WTC11 (cell line): ENCODE measurements around the gene SLC24A4. TPM values are rescaled to one million over a fixed set of nuclear protein-coding genes. Genes with fewer than 3 reads are reported as not detected.

Experiments used
- ATAC-seq: fragments of 200-7000 bp; cut with Tn5 transposase; 2 replicates; pipeline ENCODE4 v1.10.0; 2021; ENCODE audit warnings: mild to moderate bottlenecking, moderate library complexity
- CTCF ChIA-PET: fragments of 300-600 bp; sonication (Branson Sonifier 250); formaldehyde crosslinking; loops from one replicate; lab custom pipeline; 2021; ENCODE audit warnings: antibody characterized with exemption; lab: Charles Lee
- POLR2A ChIA-PET: fragments of 350-600 bp; sonication (Branson Sonifier 250); formaldehyde crosslinking; loops from one replicate; lab custom pipeline; 2021; ENCODE audit warnings: antibody characterized with exemption; lab: Charles Lee
- DNase-seq: peaks from one replicate; pipeline ENCODE4 v3.0.0; 2021; ENCODE audit warnings: low spot score
- H3K27ac Mint-ChIP-seq: 2 replicates; pipeline ENCODE4 v1.8.0; 2021; ENCODE audit warnings: mixed read lengths
- H3K27me3 Mint-ChIP-seq: 2 replicates; pipeline ENCODE4 v1.8.0; 2021; ENCODE audit warnings: low read depth, mild to moderate bottlenecking, moderate library complexity, mixed read lengths
- H3K36me3 Mint-ChIP-seq: 2 replicates; pipeline ENCODE4 v1.8.0; 2021; ENCODE audit warnings: mixed read lengths
- H3K4me1 Mint-ChIP-seq: 2 replicates; pipeline ENCODE4 v1.8.0; 2022; ENCODE audit warnings: mixed read lengths
- H3K4me3 Mint-ChIP-seq: 2 replicates; pipeline ENCODE4 v1.8.0; 2021; ENCODE audit warnings: mild to moderate bottlenecking, moderate library complexity, mixed read lengths
- H3K9me3 Mint-ChIP-seq: 2 replicates; pipeline ENCODE4 v1.8.0; 2021; ENCODE audit warnings: mixed read lengths
- ETV6 ChIP-seq: sonication (generic); formaldehyde crosslinking; IDR thresholded peaks from 2 replicates; pipeline ENCODE4 v1.8.1; 2022; ENCODE audit warnings: mild to moderate bottlenecking, missing genetic modification reagents
- FOXP1 ChIP-seq: sonication (generic); formaldehyde crosslinking; IDR thresholded peaks from 2 replicates; pipeline ENCODE4 v1.8.0; 2022; ENCODE audit warnings: missing genetic modification reagents, mild to moderate bottlenecking, moderate library complexity, borderline replicate concordance
- HMGA2 ChIP-seq: fragments of 250-450 bp; sonication (Bioruptor Pico); IDR thresholded peaks from 2 replicates; pipeline ENCODE4 v1.4.0; 2021; ENCODE audit warnings: mild to moderate bottlenecking, moderate library complexity
- IRF2 ChIP-seq: sonication (generic); formaldehyde crosslinking; IDR thresholded peaks from 2 replicates; pipeline ENCODE4 v1.8.0; 2022; ENCODE audit warnings: low read depth, missing genetic modification reagents, borderline replicate concordance
- KAT7 ChIP-seq: sonication (generic); formaldehyde crosslinking; IDR thresholded peaks from 2 replicates; pipeline ENCODE4 v1.8.1; 2023; ENCODE audit warnings: missing genetic modification reagents, mild to moderate bottlenecking, borderline replicate concordance
- NFE2L1 ChIP-seq: sonication (generic); formaldehyde crosslinking; IDR thresholded peaks from 2 replicates; pipeline ENCODE4 v1.8.1; 2023; ENCODE audit warnings: missing genetic modification reagents
- NFYB ChIP-seq: sonication (generic); formaldehyde crosslinking; conservative IDR thresholded peaks from 2 replicates; pipeline ENCODE4 v1.8.0; 2022; ENCODE audit warnings: low read depth, missing genetic modification reagents
- NR3C1 ChIP-seq: sonication (generic); formaldehyde crosslinking; conservative IDR thresholded peaks from 2 replicates; pipeline ENCODE4 v1.8.1; 2023; ENCODE audit warnings: low read depth, mild to moderate bottlenecking, missing genetic modification reagents
- SMAD4 ChIP-seq: sonication (generic); formaldehyde crosslinking; IDR thresholded peaks from 2 replicates; pipeline ENCODE4 v1.8.0; 2022; ENCODE audit warnings: mild to moderate bottlenecking, missing genetic modification reagents
- ZBTB21 ChIP-seq: sonication (generic); formaldehyde crosslinking; IDR thresholded peaks from 2 replicates; pipeline ENCODE4 v1.8.1; 2023; ENCODE audit warnings: mild to moderate bottlenecking, missing genetic modification reagents, borderline replicate concordance
- total RNA-seq: library from RNA; stranded (reverse); gene quantifications from 3 replicates; pipeline ENCODE4 v1.2.3, GENCODE V29; 2021
- TF ChIP-seq, protein P1 (sequence below): fragments of 250-450 bp; sonication (Bioruptor Pico); IDR thresholded peaks from 2 replicates; pipeline ENCODE4 v1.9.0; 2021; ENCODE audit warnings: mild to moderate bottlenecking, borderline replicate concordance
- TF ChIP-seq, protein P2 (sequence below): sonication (generic); formaldehyde crosslinking; IDR thresholded peaks from 2 replicates; pipeline ENCODE4 v1.8.1; 2023; ENCODE audit warnings: mild to moderate bottlenecking, missing genetic modification reagents, borderline replicate concordance
- TF ChIP-seq, protein P3 (sequence below): sonication (generic); formaldehyde crosslinking; IDR thresholded peaks from 2 replicates; pipeline ENCODE4 v1.8.1; 2023; ENCODE audit warnings: mild to moderate bottlenecking, missing genetic modification reagents
- TF ChIP-seq, protein P4 (sequence below): fragments of 250-450 bp; sonication (Bioruptor Pico); conservative IDR thresholded peaks from 2 replicates; pipeline ENCODE4 v1.9.0; 2021; ENCODE audit warnings: mild to moderate bottlenecking
- TF ChIP-seq, protein P5 (sequence below): sonication (generic); formaldehyde crosslinking; IDR thresholded peaks from 2 replicates; pipeline ENCODE4 v1.8.1; 2022; ENCODE audit warnings: mild to moderate bottlenecking, missing genetic modification reagents, moderate library complexity, borderline replicate concordance
- TF ChIP-seq, protein P6 (sequence below): sonication (generic); formaldehyde crosslinking; IDR thresholded peaks from 2 replicates; pipeline ENCODE4 v1.8.1; 2022; ENCODE audit warnings: missing genetic modification reagents, borderline replicate concordance

Gene SLC24A4
- total RNA-seq, 1 experiment from 2014 or later, result 0.90 TPM

DNA sequence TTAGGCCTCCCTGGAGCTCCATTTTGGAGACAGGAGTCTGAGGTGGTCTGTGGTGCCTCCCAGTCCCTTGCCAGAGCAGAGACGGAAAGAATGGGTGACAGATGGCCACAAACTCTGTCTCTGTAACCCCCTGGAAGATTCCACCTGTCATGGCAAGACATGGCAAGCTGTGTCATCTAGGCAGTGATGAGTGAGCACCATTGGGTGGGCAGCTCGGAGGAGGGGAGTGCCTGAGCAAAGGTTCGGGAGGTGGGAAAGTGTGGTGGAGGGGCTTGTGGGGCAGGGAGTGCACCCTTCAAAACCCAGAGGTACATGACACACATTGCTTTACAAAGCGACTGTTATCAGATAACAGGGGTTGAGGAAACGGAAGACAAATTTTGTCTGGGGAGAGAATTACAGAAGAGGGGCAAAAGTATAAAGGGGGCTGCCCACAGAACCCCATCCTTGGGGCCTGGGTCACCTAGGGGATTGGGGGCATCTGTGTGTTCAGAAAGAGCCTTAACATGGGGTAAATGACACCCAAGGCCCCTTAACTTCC is 194.1 kb downstream of the SLC24A4 start (continued):
- TF ChIP-seq, protein P1, sequence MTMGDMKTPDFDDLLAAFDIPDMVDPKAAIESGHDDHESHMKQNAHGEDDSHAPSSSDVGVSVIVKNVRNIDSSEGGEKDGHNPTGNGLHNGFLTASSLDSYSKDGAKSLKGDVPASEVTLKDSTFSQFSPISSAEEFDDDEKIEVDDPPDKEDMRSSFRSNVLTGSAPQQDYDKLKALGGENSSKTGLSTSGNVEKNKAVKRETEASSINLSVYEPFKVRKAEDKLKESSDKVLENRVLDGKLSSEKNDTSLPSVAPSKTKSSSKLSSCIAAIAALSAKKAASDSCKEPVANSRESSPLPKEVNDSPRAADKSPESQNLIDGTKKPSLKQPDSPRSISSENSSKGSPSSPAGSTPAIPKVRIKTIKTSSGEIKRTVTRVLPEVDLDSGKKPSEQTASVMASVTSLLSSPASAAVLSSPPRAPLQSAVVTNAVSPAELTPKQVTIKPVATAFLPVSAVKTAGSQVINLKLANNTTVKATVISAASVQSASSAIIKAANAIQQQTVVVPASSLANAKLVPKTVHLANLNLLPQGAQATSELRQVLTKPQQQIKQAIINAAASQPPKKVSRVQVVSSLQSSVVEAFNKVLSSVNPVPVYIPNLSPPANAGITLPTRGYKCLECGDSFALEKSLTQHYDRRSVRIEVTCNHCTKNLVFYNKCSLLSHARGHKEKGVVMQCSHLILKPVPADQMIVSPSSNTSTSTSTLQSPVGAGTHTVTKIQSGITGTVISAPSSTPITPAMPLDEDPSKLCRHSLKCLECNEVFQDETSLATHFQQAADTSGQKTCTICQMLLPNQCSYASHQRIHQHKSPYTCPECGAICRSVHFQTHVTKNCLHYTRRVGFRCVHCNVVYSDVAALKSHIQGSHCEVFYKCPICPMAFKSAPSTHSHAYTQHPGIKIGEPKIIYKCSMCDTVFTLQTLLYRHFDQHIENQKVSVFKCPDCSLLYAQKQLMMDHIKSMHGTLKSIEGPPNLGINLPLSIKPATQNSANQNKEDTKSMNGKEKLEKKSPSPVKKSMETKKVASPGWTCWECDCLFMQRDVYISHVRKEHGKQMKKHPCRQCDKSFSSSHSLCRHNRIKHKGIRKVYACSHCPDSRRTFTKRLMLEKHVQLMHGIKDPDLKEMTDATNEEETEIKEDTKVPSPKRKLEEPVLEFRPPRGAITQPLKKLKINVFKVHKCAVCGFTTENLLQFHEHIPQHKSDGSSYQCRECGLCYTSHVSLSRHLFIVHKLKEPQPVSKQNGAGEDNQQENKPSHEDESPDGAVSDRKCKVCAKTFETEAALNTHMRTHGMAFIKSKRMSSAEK (CRISPR knock-in tag), result no peak
- TF ChIP-seq, protein P2, sequence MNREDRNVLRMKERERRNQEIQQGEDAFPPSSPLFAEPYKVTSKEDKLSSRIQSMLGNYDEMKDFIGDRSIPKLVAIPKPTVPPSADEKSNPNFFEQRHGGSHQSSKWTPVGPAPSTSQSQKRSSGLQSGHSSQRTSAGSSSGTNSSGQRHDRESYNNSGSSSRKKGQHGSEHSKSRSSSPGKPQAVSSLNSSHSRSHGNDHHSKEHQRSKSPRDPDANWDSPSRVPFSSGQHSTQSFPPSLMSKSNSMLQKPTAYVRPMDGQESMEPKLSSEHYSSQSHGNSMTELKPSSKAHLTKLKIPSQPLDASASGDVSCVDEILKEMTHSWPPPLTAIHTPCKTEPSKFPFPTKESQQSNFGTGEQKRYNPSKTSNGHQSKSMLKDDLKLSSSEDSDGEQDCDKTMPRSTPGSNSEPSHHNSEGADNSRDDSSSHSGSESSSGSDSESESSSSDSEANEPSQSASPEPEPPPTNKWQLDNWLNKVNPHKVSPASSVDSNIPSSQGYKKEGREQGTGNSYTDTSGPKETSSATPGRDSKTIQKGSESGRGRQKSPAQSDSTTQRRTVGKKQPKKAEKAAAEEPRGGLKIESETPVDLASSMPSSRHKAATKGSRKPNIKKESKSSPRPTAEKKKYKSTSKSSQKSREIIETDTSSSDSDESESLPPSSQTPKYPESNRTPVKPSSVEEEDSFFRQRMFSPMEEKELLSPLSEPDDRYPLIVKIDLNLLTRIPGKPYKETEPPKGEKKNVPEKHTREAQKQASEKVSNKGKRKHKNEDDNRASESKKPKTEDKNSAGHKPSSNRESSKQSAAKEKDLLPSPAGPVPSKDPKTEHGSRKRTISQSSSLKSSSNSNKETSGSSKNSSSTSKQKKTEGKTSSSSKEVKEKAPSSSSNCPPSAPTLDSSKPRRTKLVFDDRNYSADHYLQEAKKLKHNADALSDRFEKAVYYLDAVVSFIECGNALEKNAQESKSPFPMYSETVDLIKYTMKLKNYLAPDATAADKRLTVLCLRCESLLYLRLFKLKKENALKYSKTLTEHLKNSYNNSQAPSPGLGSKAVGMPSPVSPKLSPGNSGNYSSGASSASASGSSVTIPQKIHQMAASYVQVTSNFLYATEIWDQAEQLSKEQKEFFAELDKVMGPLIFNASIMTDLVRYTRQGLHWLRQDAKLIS (CRISPR knock-in tag), result no peak
- TF ChIP-seq, protein P3, sequence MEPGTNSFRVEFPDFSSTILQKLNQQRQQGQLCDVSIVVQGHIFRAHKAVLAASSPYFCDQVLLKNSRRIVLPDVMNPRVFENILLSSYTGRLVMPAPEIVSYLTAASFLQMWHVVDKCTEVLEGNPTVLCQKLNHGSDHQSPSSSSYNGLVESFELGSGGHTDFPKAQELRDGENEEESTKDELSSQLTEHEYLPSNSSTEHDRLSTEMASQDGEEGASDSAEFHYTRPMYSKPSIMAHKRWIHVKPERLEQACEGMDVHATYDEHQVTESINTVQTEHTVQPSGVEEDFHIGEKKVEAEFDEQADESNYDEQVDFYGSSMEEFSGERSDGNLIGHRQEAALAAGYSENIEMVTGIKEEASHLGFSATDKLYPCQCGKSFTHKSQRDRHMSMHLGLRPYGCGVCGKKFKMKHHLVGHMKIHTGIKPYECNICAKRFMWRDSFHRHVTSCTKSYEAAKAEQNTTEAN (CRISPR knock-in tag), result no peak
- no peak for TF ChIP-seq SMAD4 (CRISPR knock-in tag)

DNA sequence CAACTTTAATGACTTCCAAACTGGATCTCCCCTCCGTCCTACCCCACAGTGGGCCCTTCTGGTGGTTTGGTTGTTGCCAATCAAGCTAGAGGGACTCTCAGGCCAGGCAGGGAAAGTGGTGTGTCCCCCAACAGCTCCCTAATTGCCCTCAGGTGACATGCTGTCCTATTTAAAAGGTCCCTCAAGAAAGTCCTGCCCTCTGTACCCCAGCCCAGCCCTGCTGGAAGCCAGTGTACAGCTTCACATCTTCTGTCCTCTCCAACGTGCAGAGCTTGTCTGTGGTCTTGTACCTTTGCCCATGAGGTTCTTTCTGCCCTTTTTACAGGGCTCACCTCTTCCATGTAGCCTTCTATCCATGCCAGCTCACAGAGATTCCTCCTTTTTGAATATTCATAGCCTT is 194.8 kb downstream of the SLC24A4 start:
- H3K27me3 Mint-ChIP-seq, result peaks cover 34% of the 10 kb centered on the region
- ChIA-PET CTCF (interaction anchor here (0.6 to 1.0 kb wide), 2 partner anchors 35 to 164 kb away, joined by 3 read pairs; no protein-coding TSS in a partner anchor), POLR2A (no interaction called here)
- no peaks in the 10 kb centered on the region for H3K9me3 Mint-ChIP-seq
- DNase-seq, result no peak
- H3K27ac Mint-ChIP-seq, result no peak overlapping the region
- ATAC-seq, result no peak
- H3K4me3 Mint-ChIP-seq, result no peak overlapping the region
- no peaks in the 10 kb centered on the region for H3K36me3 Mint-ChIP-seq
- peaks cover 4% of the 10 kb centered on the region; the same call in 1 of the 2 replicates for H3K4me1 Mint-ChIP-seq
- TF ChIP-seq IRF2 (CRISPR knock-in tag) (no peak), NFYB (CRISPR knock-in tag) (no peak), NR3C1 (CRISPR knock-in tag) (no peak), ZBTB21 (CRISPR knock-in tag) (no peak), ETV6 (CRISPR knock-in tag) (no peak), KAT7 (CRISPR knock-in tag) (no peak), HMGA2 (no peak), FOXP1 (CRISPR knock-in tag) (no peak), NFE2L1 (CRISPR knock-in tag) (no peak)
- TF ChIP-seq, protein P4, sequence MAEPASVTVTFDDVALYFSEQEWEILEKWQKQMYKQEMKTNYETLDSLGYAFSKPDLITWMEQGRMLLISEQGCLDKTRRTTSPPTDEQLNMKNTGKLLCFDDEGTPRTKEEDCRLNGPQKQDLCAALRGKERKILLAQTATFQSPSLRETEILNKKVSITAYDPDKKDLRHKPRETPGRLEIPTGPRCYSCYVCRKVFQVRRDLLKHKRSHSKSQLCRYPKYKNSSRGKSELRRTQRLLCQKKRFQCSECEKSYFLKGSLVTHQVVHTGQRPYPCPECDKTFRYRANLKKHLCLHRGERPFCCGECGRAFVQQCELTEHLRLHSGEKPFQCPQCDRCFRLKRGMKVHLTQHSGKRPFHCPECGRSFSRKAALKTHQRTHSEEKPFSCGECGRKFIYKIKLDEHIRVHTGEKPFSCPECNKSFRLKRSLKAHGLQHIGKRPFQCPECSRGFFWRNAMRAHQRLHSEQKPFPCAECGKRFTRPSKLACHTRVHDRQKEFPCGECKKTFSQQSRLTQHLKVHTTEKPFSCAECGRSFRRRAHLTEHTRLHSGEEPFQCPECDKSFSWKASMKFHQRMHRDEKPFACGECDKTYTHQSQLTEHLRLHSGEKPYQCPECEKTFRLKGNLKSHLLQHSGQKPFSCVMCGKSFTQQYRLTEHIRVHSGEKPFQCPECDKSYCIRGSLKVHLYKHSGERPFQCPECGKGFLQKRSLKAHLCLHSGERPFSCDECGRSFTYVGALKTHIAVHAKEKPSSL, result no peak
- TF ChIP-seq, protein P2 (CRISPR knock-in tag), result no peak
- TF ChIP-seq, protein P5, sequence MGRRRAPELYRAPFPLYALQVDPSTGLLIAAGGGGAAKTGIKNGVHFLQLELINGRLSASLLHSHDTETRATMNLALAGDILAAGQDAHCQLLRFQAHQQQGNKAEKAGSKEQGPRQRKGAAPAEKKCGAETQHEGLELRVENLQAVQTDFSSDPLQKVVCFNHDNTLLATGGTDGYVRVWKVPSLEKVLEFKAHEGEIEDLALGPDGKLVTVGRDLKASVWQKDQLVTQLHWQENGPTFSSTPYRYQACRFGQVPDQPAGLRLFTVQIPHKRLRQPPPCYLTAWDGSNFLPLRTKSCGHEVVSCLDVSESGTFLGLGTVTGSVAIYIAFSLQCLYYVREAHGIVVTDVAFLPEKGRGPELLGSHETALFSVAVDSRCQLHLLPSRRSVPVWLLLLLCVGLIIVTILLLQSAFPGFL, result no peak
- TF ChIP-seq, protein P6, sequence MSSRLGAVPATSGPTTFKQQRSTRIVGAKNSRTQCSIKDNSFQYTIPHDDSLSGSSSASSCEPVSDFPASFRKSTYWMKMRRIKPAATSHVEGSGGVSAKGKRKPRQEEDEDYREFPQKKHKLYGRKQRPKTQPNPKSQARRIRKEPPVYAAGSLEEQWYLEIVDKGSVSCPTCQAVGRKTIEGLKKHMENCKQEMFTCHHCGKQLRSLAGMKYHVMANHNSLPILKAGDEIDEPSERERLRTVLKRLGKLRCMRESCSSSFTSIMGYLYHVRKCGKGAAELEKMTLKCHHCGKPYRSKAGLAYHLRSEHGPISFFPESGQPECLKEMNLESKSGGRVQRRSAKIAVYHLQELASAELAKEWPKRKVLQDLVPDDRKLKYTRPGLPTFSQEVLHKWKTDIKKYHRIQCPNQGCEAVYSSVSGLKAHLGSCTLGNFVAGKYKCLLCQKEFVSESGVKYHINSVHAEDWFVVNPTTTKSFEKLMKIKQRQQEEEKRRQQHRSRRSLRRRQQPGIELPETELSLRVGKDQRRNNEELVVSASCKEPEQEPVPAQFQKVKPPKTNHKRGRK (CRISPR knock-in tag), result no peak
